GM18498 (cell line): ENCODE data around the gene LPO.

Experiments
- ATAC-seq: cut with Tn5 transposase; IDR thresholded peaks from one replicate; pipeline ENCODE4 v1.9.1; 2021; ENCODE audit warnings: mild to moderate bottlenecking, moderate library complexity; ENCODE audit not compliant: unreplicated experiment

Gene LPO

DNA sequence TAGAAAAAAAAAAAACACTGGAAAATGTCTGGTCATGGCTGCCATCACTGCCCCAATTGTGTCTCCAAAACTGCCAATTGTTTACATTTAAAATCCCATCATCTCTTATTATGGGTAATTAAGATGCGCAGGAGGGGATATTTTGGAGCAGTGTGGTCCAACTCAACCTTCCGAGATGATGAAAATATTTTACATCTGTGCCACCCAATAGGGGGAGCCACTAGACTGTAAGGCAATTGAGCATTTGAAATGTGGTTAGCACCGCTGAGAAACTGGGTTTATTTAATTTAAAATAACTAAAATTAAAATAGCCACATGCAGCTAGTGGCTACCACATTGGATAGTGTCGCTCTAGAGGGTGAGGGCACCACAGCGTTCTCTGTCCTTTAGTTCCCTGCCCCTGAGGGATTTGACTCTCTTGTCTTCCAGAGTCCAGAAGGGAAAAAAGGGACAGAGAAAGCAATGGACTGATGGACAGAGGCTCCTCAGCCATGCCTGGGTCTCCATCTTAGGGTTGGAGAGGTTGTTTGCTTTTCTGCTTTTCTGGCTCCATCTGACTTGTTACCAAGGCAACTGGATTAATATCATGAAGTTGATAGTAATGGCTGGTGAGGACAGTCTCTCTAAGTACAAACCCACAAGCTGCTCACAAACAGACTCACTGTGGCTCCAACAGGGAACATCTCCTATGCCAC, 38.9 kb downstream of the LPO start:
- ATAC-seq = no peak

DNA sequence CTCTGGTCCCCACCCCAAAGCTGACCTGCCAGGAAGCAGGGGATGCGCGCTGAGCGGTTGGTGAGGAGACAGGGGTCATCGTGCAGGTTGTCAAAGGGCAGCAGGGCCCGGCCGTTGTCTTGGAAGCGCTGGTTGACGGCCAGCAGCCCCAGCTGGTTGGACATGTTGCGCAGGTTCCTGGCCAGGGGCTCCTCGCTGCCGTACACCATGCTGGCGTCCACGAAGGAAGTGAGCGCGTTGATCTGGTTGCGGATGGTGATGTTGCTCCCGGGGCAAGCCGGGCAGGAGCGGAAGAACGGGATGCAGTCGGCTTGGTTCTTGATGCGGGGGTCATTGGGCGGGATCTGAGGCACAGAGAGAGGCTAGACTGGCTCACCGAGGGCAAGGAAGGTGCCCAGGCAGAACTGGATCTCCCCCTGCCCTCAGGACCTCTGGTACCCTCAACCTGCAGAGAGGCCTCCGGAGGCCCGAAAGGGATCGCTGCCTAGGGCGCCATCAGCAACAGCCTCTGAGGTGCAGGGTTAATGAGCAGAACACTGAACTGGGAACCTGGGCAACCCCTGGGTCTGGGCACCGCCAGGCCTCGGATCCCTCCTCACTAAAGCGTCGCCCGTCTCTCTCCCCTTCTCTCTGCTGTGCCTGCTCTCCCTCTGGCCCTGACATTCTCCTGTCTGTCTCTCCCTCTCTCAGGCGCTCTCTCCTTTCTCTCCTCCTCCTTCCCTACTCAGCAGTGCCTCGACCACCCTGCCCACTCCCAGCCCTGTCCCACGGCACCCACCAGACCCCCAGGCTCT, 39.6 kb downstream of the LPO start:
- no peak for ATAC-seq

DNA sequence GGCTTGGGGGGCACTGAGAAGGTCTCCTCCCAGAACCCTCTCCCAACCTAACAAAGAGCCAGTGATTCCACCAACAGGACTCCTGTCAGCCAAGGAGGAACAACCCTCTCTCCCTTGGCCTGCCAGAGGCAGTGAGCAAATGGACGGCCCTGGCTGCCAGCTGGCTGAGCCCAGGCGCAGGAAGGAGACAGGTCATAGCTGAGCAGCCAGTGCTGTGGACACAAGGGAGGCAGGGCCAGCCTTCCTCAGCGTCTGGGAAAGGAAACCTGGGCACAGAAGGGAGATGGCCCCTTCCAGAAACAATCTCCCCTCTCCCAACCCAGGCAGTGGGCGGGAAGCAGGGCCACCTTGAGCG, 40.3 kb downstream of the LPO start:
- ATAC-seq = no peak

DNA sequence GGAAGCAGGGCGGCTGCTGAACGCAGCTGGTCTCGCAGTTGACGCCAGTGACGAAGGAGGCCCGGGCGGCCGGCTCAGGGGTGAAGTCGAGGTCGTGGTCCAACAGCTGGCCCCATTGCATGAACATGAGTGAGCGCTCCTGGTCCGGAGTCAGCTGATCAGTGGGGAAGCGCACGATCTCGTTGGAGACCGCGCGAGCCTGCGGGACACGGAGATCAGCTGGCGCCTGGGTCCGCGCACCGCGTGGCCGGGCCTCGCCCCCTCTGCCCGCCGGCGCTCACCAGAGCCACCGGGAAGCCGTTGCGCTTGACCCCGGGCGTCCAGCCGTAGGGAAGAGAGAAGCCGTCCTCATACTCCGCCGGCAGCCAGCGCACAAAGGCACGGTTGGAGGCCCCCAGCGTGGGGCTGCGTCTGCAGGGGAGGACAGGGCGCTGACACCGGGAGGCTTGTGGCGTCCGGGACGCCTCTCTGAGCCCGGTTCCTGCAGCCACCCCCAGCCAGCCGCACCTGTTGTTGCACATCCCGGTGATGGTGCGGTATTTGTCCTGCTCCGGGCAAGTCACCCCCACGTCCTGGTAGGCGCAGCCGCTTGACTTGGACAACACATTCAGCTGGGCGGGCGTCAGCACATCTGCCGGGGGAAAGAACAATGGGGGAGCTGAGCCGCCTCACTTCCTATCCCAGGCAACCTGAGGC, 40.8 kb downstream of the LPO start:
- ATAC-seq = no peak

DNA sequence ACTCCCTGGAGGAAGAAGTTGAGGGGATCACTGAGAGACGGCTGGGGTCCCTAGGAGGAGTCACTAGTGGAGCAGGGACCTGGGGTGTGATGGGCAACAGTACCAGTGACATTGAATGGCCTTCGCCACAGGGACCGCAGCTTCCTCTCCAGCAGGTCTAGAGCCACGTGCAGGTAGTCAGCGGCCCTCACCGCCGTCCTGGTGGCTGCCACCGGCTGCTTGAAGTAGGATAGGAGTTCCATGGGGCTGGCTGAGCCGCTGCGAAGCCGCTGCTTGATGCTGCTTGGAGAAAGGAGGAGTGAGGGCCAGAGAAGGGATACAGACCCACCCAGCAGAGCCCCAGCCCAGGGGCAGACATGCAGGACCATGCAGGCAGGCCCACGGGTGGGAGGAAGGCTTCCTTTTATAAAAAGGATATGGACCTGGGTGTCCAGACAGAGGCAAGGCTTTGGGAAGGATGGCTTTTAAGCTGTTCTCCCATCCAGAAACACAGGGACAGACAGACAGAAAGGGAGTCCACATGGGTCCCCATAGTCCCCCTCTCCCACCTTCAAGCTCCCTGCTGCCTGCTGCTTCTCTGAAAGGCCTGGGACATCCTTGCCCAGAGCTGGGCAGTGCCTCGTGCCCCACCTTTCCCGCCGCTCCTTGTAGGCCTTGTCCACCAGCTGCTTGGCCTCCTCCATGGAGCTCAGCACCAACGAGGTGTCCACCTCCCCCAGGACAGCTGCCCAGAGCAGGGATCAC, 41.5 kb downstream of the LPO start:
- ATAC-seq = no peak

DNA sequence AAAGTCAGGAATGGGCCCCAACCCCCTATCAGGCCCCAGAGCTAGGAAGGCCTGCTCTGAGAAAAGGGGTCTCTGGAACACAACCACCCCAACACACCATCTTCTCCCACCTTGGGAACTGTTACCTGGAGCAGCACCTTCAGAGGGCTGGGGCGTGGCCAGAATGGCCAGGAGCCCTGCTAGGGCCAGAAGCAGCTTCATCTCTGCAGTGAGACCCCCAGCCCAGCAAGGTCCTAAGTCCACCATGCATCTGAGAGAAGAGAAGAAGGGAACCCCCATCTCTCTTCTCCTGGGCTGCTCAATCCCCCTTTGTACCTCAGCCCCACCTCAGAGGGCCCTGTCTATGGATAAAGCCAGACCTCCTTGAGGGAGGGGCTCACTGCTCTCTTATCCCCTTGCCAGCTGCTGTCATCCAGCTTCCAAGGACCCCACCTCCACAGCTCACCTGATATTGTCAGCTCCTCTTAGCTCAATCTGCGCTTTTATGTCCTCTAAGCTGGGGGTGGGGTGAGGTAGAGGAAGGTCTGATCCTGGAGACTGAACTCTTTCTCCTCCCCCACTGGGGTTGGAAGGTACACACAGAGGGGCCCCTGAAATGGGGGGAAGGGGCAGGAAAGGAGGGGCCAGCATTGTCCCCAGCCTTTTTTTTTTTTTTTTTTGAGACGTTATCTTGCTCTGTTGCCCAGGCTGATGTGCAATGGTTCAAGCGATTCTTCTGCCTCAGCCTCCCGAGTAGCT, 42.3 kb downstream of the LPO start, which contains the start of gene MPO:
TSS of gene MPO (minus strand) at position 456 of the 738 bp plus-strand sequence. CDS start at position 279, 177 bp downstream.
- ATAC-seq = no peak

DNA sequence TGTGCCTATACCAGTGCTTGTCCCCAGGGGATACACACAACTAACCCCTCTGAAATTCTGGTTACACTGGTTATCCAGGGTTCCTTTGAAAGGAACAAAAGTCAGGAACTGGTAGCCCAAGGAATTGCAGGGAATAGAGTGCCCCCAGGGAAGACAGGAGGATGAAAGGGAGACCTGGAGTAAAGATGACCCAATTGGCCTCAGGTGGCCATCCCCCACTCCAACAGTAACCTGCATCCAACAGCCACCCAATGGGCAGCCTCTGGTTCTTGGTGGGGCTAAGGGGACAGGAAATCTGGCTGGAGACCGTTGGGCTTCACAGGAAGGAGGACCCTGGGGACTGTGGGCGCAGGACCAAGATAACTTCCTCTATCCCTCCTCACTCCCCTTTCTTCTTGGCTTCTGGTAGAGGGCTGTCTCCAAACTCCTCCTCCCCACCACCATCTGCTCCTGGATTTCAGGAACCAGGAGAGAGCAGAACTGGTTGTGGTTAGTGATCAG, 43.2 kb downstream of the LPO start:
- no peak for ATAC-seq

DNA sequence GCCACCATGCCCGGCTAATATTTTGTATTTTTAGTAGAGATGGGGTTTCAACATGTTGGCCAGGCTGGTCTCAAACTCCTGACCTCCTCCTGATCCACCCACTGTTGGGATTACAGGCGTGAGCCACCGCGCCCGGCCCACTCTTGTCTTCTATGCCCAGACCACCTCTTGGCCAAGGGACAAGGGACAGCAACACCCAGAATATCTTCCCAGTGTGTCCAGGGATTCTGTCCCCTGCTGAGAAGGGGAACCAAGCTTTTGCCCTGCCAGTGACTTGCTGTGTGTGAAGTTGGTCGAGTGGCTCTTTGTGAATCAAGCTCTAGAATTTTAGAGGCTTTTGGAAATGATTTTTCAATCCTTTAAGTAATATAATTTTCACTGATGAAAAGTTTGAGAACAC, 44.1 kb downstream of the LPO start:
- ATAC-seq = no peak

DNA sequence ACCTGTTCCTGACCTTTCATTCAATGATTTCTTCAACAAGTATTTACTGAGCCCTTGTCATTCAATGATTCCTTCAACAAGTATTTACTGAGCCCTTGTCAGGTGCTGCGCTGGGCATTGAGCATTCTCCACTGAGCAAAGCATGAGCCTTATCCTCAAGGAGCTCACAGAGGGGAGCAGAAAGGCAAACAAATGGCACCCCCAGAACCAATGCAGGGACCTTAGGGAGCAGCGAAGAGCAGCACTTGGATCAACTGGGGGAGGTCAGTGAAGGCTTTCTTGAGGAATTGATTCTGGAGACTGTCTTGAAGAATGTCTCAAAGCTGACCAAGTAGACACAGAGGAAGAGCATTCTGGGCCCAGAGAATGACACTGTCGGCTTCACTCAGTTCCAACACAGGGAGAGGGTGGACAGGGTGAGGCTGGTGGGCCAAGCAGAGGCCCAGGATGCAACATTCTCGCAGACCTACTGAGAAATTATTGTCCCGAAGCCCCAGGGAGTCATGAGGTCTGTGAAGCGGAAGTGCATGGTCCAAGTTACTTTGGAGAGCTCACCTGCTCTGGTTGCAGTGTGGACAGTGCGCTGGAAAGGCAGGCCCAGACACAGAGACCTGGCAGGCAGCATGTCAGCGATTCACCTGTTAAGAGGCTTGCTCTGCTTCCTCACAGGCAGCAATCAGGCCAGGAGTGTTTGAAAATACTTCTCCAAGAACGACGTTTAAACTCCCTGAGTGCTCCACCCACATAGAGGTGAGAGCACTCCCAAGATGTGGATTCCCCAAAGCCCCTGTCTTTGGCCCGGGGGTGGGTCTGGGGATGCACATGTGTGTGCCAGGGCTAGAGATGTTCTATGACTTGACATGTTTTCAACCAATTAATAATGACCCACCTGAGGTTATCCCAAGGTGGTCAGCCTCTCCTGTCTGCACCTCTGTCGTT, 45.6 kb downstream of the LPO start:
- ATAC-seq = no peak

DNA sequence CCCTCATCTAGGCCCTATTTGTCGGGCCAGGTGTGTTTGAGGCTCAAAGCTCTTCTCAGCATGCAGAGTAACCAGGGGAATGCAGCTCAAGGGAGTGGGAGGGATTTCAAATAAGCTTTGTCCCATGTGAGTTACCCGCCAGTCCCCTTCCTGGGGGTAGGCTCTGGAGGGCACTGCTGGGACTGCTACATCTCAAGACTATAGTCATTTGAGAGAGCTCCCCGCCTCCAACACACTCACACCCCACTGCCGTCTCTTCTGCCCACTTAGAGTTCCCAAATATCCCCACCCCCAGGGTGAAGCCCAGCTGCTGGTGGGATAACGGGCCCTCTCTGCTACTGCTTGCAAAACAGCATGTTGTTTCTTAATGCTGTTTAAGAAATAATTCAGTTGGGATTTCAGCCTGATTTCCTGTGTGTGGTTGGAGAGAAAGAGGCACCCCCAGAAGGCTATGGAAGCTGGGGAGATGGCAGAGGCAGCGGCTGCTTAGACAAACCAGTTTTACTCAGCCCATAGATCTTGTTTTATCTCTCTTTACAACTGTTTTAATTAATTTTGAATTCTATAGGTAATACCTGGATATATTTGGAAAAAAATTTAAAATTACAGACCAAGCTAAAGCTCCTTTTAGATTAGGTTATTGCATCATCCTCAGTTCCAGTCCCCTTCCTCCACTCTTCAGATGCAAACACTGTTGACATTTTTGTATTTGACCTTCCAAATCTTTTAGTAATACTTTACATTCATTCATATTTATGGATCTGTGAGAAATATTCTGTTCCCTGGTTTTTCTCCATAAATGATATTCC, 46.4 kb downstream of the LPO start:
- no peak for ATAC-seq

DNA sequence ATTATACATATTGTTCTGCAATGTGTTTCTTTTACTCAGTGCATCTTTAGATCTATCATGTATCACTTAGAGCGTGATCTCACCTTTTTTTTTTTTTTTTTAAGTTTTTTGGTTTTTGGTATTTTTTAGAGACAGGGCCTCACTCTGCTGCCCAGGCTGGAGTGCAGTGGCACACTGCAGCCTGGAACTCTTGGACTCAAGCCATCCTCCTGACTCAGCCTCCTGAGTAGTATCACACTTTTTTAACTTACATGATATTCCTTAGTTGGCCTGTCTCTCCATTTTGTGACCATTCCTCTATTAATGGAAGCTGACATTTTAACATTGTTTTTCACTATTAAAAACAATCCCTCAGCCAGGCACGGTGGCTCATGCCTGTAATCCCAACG, 47.0 kb downstream of the LPO start:
- no peak for ATAC-seq

DNA sequence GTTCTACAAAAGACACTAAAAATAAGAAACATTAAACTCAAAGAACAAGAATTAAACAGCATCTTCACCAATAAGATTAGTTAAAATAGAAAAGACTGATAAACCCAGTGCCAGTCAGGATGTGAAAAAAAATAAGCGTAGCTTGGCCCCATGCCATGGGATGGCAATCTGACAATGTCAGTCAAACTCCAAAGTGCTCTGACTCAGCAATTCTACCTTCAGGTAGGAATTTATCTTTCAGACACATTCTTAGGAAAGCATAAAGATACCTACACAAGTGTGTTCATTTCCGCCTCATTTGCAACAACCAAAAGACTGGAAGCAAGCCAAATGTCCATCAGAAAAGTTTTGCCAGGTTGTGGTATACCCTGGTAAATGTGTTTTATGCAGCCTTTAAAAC, 51.5 kb downstream of the LPO start:
- no peak for ATAC-seq

DNA sequence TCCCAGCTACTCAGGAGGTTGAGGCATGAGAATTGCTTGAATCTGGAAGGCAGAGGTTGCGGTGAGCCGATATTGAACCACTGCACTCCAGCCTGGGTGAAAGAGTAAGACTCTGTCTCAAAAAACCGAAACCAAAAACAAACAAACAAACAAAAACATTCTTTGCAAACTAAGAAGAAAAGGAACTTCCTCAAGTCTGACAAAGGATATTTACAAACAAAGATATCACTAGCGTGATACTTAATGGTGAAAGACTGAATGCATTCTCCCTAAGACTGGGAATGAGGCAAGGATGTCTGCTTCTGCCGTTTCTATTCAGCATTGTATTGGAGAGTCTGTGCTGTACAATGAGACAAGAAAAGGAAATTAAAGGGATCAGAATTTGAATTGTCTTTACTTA, 52.9 kb downstream of the LPO start:
- no peak for ATAC-seq

DNA sequence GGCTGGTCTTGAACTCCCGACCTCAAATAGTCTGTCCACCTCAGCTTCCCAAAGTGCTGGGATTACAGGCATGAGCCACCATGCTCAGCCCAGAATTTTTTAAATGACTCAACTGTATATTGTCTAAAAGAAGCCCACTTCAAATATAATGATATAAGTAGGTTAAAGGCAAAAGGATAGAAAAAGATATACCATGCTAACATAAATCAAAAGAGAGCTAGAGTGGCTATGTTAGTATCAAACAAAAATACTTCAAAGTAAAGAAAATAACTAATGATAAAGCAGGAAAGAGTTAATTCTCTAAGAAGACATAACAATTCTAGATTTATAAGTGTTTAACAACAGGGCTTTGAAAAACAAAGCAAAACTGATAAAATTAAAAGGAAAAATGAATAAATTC, 55.6 kb downstream of the LPO start:
- ATAC-seq = no peak

DNA sequence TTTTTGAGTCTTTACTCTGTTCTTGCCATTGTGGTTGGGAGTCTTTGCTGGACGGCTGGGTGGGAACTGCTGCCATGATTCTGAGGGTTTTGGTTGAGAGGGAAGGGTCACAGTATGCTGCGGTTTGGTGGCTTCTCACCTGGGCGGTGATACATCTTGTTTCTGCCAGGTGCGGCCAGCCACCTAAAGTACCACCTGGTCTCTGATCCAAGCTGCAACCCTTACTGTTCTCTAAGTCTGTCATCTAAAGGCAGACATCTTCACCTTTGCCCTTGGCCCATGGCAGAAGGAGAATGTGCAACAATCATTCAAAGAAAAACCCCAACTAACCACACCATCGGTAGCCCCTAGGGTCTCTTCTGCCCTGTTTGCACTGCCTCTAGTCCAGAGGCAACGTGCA, 62.0 kb downstream of the LPO start:
- ATAC-seq = no peak

DNA sequence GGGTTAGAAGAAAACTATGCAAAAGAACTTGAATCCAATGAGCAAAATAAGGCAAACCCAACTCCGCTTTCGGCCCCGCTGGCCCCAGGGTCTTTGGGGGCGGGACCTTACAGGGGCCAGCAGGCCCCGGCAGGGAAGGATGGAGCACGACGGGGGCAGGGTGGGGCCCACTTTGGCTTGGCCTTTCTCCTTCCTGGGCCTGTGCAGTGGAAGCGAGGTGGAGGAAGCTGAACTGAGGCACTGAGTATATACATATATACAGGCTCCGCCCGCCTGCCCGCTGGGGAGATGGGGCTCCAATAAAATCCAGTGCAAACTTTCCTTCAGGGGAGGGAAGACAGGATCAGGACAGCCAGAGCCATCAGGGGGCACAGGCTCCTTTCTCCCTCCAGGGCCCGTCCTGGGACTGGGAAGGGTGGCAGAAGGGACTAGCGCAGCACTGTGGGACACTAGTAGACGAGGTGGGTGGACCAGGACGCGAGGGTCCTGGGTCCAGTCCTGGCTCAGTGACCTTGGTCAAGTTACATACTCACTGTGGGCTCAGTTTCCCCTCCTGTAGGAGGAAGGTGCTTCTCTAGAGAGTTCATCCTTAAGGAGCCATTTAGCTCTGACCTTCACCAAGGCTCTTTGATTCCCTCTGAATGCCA, 63.2 kb downstream of the LPO start:
- no peak for ATAC-seq

DNA sequence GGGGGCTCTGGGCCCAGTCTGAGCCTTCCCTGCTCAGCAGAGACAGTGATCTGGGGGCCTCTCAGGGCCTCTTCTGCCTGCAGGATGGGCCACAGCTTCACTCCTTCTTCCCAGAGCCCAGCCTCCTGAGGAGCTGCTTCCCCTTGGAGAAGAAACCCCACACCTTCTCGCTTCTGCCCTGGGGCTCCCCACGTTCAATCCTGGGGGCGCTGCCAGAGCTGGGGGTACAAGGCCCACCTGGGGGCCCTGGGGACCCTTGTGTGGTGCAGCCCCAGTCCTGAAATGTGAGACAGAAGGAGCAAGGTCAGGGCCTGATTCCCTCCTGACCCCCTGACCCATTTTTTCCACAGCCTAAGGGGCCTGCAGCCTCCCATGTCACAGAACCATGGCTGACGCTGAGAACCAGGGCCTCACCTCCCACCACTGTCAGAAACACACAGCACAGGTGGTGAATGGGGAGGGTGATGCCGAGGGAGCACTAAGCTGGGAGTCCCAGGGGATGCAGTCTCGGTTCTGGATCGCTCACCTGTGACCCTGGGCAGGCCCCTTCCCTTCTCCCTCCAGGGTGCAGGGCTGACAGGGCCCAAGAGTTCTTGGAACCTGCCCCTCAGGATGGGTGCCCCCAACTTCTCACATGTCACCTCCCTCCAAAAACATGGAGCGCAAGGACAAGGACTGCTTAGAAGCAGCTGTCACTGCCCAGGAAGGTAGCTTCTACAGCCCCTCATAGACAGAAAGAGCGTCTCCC, 64.0 kb downstream of the LPO start:
- ATAC-seq = no peak
